GM21528 (cell line): ENCODE results near the gene ZNF625.

ENCODE experiments used
- ATAC-seq: cut with Tn5 transposase; IDR thresholded peaks from one replicate; pipeline ENCODE4 v1.9.1; 2021; ENCODE audit warnings: mild to moderate bottlenecking, moderate library complexity; ENCODE audit not compliant: unreplicated experiment, low FRiP score

Gene ZNF625

GRCh38 chr19:12156223-12157058 is at the start of gene ZNF625:
TSS of gene ZNF625 (minus strand) at chr19:12156734. CDS start at chr19:12156558, 176 bp downstream.
- ATAC-seq: peak; percentile 63

GRCh38 chr19:12205296-12205695 is 48.8 kb upstream of the ZNF625 start:
- ATAC-seq: no peak

GRCh38 chr19:12202250-12202649 is 45.7 kb upstream of the ZNF625 start:
- ATAC-seq: no peak

- no peak for ATAC-seq
Measured at GRCh38 chr19:12199757-12200419, 43.4 kb upstream of the ZNF625 start.

GRCh38 chr19:12198136-12198535 is 41.6 kb upstream of the ZNF625 start:
- ATAC-seq: no peak

- ATAC-seq: no peak
Measured at GRCh38 chr19:12194827-12195731, 38.5 kb upstream of the ZNF625 start.

GRCh38 chr19:12187625-12188024 is 31.1 kb upstream of the ZNF625 start:
- no peak for ATAC-seq

GRCh38 chr19:12180377-12180776 is 23.8 kb upstream of the ZNF625 start:
- ATAC-seq: no peak

- no peak for ATAC-seq
Measured at GRCh38 chr19:12166626-12167025, 10.1 kb upstream of the ZNF625 start.

- no peak for ATAC-seq
Measured at GRCh38 chr19:12163826-12164225, 7.3 kb upstream of the ZNF625 start.

GRCh38 chr19:12162882-12163806 is 6.6 kb upstream of the ZNF625 start, which contains the start of gene ZNF136:
TSS of gene ZNF136 (plus strand) at chr19:12163096. CDS start at chr19:12163204, 108 bp downstream.
- ATAC-seq: peak; percentile 92

GRCh38 chr19:12162513-12162881 is 6.0 kb upstream of the ZNF625 start:
- peak; percentile 12 for ATAC-seq

GRCh38 chr19:12159773-12160414 is 3.4 kb upstream of the ZNF625 start:
- no peak for ATAC-seq

GRCh38 chr19:12155324-12155860 is 1.1 kb downstream of the ZNF625 start:
- ATAC-seq: no peak

- ATAC-seq: no peak
Measured at GRCh38 chr19:12145348-12145747, 11.2 kb downstream of the ZNF625 start.

- no peak for ATAC-seq
Measured at GRCh38 chr19:12141405-12141736, 15.2 kb downstream of the ZNF625 start.

GRCh38 chr19:12140545-12141404 is 15.8 kb downstream of the ZNF625 start:
- ATAC-seq: peak; percentile 45

GRCh38 chr19:12139885-12140544 is 16.5 kb downstream of the ZNF625 start, which contains the start of gene ZNF20:
TSS of gene ZNF20 (minus strand) at chr19:12140350. CDS start at chr19:12140182, 168 bp downstream.
- peak; percentile 87 for ATAC-seq
